NCI-H2081 treated with DMSO at 0.1 percent for 48 hours (cell line): Measurements from ENCODE around the gene MAD1L1.

Experiments used
- DNase-seq: peaks from one replicate; lab custom pipeline; 2025; lab: John Stamatoyannopoulos, UW

The MAD1L1 gene

GRCh38 chr7:2242541-2243429, 10.0 kb upstream of the MAD1L1 start:
- DNase-seq: no peak

GRCh38 chr7:2241580-2242540, 9.1 kb upstream of the MAD1L1 start, which contains the start of the genes MRM2 and NUDT1:
MRM2 (minus strand) TSS chr7:2242205; CDS start chr7:2242169, 36 bp downstream.
NUDT1 (plus strand) TSS chr7:2242226; CDS start chr7:2244575, 2,349 bp downstream.
- DNase-seq: no peak

GRCh38 chr7:2239242-2239641, 6.5 kb upstream of the MAD1L1 start:
- DNase-seq: no peak

- DNase-seq: no peak
Measured at GRCh38 chr7:2237109-2237602, 4.4 kb upstream of the MAD1L1 start.

- DNase-seq: no peak
Measured at GRCh38 chr7:2233926-2234325, 1.2 kb upstream of the MAD1L1 start.

- DNase-seq: no peak
Measured at GRCh38 chr7:2231992-2232765, 566 bp downstream of the MAD1L1 start.

- DNase-seq: no peak
Measured at GRCh38 chr7:2230882-2231281, 1.9 kb downstream of the MAD1L1 start.

- DNase-seq: no peak
Measured at GRCh38 chr7:2230226-2230625, 2.5 kb downstream of the MAD1L1 start.

- no peak for DNase-seq
Measured at GRCh38 chr7:2229467-2229866, 3.3 kb downstream of the MAD1L1 start.

GRCh38 chr7:2228921-2229320, 3.8 kb downstream of the MAD1L1 start:
- no peak for DNase-seq

GRCh38 chr7:2227699-2228098, 5.0 kb downstream of the MAD1L1 start:
- DNase-seq: no peak

GRCh38 chr7:2225830-2226229, 6.9 kb downstream of the MAD1L1 start:
- no peak for DNase-seq

GRCh38 chr7:2225336-2225735, 7.4 kb downstream of the MAD1L1 start:
- DNase-seq: no peak

- DNase-seq: no peak
Measured at GRCh38 chr7:2224934-2225333, 7.8 kb downstream of the MAD1L1 start.

- DNase-seq: no peak
Measured at GRCh38 chr7:2224491-2224928, 8.2 kb downstream of the MAD1L1 start.

- DNase-seq: no peak
Measured at GRCh38 chr7:2223321-2223720, 9.4 kb downstream of the MAD1L1 start.

- DNase-seq: no peak
Measured at GRCh38 chr7:2222516-2222915, 10.2 kb downstream of the MAD1L1 start.

GRCh38 chr7:2220954-2221353, 11.8 kb downstream of the MAD1L1 start:
- no peak for DNase-seq

- DNase-seq: no peak
Measured at GRCh38 chr7:2220506-2220905, 12.2 kb downstream of the MAD1L1 start.

GRCh38 chr7:2220030-2220429, 12.7 kb downstream of the MAD1L1 start:
- DNase-seq: no peak

- no peak for DNase-seq
Measured at GRCh38 chr7:2219606-2220005, 13.1 kb downstream of the MAD1L1 start.

- no peak for DNase-seq
Measured at GRCh38 chr7:2219136-2219535, 13.6 kb downstream of the MAD1L1 start.
